Neural cell (in vitro differentiated cells): ENCODE data around the gene OR2G2. TPM values are rescaled to one million over a fixed set of nuclear protein-coding genes. Genes with fewer than 3 reads are reported as not detected.

Source experiments
- H2AFZ ChIP-seq: fragments of 200-600, 300-800 bp; sonication (generic), shearing (Covaris generic); 2 replicates; pipeline ENCODE4 v1.6.0; 2014; ENCODE audit warnings: low read depth, mild to moderate bottlenecking, antibody characterized with exemption, low read length, moderate library complexity
- H3F3A ChIP-seq: fragments of 200-600 bp; shearing (Covaris generic); 2 replicates; pipeline ENCODE4 v1.6.1; 2016; ENCODE audit warnings: mild to moderate bottlenecking, moderate library complexity, mixed read lengths, antibody characterized with exemption, low read length; ENCODE audit not compliant: insufficient read depth, poor library complexity, severe bottlenecking
- H3K27ac ChIP-seq: fragments of 200-600, 300-800 bp; sonication (generic), shearing (Covaris generic); 2 replicates; pipeline ENCODE4 v1.5.1; 2014; ENCODE audit warnings: mild to moderate bottlenecking, low read length, moderate library complexity
- H3K27me3 ChIP-seq: fragments of 300-800, 200-600 bp; sonication (generic), shearing (Covaris generic); 2 replicates; pipeline ENCODE4 v1.6.0; 2014; ENCODE audit warnings: mild to moderate bottlenecking, low read depth, low read length, moderate library complexity; ENCODE audit not compliant: insufficient read depth
- H3K36me3 ChIP-seq: fragments of 300-800, 200-600 bp; sonication (generic), shearing (Covaris generic); 2 replicates; pipeline ENCODE4 v1.5.1; 2014; ENCODE audit warnings: mild to moderate bottlenecking, antibody characterized with exemption, low read length, moderate library complexity; ENCODE audit not compliant: insufficient read depth
- H3K4me2 ChIP-seq: fragments of 300-800, 200-600 bp; sonication (generic), shearing (Covaris generic); 2 replicates; pipeline ENCODE4 v1.6.0; 2014; ENCODE audit warnings: mild to moderate bottlenecking, low read length
- H3K4me3 ChIP-seq: fragments of 300-800, 200-600 bp; sonication (generic), shearing (Covaris generic); 2 replicates; pipeline ENCODE4 v1.5.1; 2014; ENCODE audit warnings: mild to moderate bottlenecking, low read length, moderate library complexity
- H3K79me2 ChIP-seq: fragments of 200-600 bp; shearing (Covaris generic); replicated peaks from 2 replicates; pipeline ENCODE4 v1.6.0; 2014; ENCODE audit warnings: mild to moderate bottlenecking, low read length, moderate library complexity; ENCODE audit not compliant: insufficient read depth
- H3K9ac ChIP-seq: fragments of 300-800, 200-600 bp; sonication (generic), shearing (Covaris generic); 2 replicates; pipeline ENCODE4 v1.6.1; 2016; ENCODE audit warnings: mild to moderate bottlenecking, low read length, mixed read lengths
- H3K9me2 ChIP-seq: fragments of 200-600 bp; shearing (Covaris generic); 2 replicates; pipeline ENCODE4 v1.6.1; 2016; ENCODE audit warnings: mild to moderate bottlenecking, low read length, mixed read lengths; ENCODE audit not compliant: insufficient read depth
- H3K9me3 ChIP-seq: fragments of 200-600, 300-800 bp; sonication (generic), shearing (Covaris generic); 2 replicates; pipeline ENCODE4 v1.6.1; 2016; ENCODE audit warnings: mild to moderate bottlenecking, mixed run types, low read length, moderate library complexity, mixed read lengths
- H4K20me1 ChIP-seq: fragments of 200-600 bp; shearing (Covaris generic); 2 replicates; pipeline ENCODE4 v1.6.1; 2016; ENCODE audit warnings: mild to moderate bottlenecking, mixed run types; ENCODE audit not compliant: insufficient read depth
- EP300 ChIP-seq: fragments of 450-650 bp; conservative IDR thresholded peaks from 2 replicates; pipeline ENCODE4 v1.6.1; 2014; ENCODE audit warnings: antibody characterized with exemption, mild to moderate bottlenecking, moderate library complexity; ENCODE audit not compliant: poor library complexity, severe bottlenecking
- EZH2 ChIP-seq: fragments of 200-600, 300-800 bp; shearing (Covaris generic), sonication (generic); IDR thresholded peaks from 2 replicates; pipeline ENCODE4 v1.6.1; 2014; ENCODE audit warnings: antibody characterized with exemption, low read length, borderline replicate concordance, mild to moderate bottlenecking; ENCODE audit not compliant: insufficient read depth, poor library complexity, severe bottlenecking
- MXI1 ChIP-seq: fragments of 450-650 bp; conservative IDR thresholded peaks from 2 replicates; pipeline ENCODE4 v1.6.1; 2014; ENCODE audit warnings: antibody characterized with exemption, mild to moderate bottlenecking; ENCODE audit not compliant: poor library complexity, severe bottlenecking
- POLR2AphosphoS5 ChIP-seq: IDR thresholded peaks from 2 replicates; pipeline ENCODE4 v1.6.1; 2012
- RAD21 ChIP-seq: fragments of 450-650 bp; conservative IDR thresholded peaks from 2 replicates; pipeline ENCODE4 v1.6.1; 2014; ENCODE audit warnings: antibody characterized with exemption, mild to moderate bottlenecking, moderate library complexity
- REST ChIP-seq: IDR thresholded peaks from 2 replicates; pipeline ENCODE4 v1.6.1; 2012; ENCODE audit warnings: borderline replicate concordance
- SMC3 ChIP-seq: fragments of 450-650 bp; conservative IDR thresholded peaks from 2 replicates; pipeline ENCODE4 v1.6.1; 2014; ENCODE audit warnings: antibody characterized with exemption, mild to moderate bottlenecking, moderate library complexity; ENCODE audit not compliant: poor library complexity
- TAF1 ChIP-seq: IDR thresholded peaks from 2 replicates; pipeline ENCODE4 v1.6.1; 2012; ENCODE audit warnings: low read depth
- polyA plus RNA-seq: library from polyadenylated mRNA; depleted of rRNA; stranded (reverse); fragments of >200 nt; gene quantifications from 2 replicates; pipeline ENCODE4 v1.2.3, GENCODE V29; 2014
- TF ChIP-seq, protein P1 (sequence below): fragments of 450-650 bp; IDR thresholded peaks from 2 replicates; pipeline ENCODE4 v1.5.1; 2014; ENCODE audit warnings: antibody characterized with exemption, mild to moderate bottlenecking, moderate library complexity; ENCODE audit not compliant: poor library complexity, severe bottlenecking

The OR2G2 gene
- polyA plus RNA-seq, 1 donor from 2014 or later, result not detected

GRCh38 chr1:247542811-247543210 lies 45.3 kb upstream of the OR2G2 start:
- TF ChIP-seq, protein P1, sequence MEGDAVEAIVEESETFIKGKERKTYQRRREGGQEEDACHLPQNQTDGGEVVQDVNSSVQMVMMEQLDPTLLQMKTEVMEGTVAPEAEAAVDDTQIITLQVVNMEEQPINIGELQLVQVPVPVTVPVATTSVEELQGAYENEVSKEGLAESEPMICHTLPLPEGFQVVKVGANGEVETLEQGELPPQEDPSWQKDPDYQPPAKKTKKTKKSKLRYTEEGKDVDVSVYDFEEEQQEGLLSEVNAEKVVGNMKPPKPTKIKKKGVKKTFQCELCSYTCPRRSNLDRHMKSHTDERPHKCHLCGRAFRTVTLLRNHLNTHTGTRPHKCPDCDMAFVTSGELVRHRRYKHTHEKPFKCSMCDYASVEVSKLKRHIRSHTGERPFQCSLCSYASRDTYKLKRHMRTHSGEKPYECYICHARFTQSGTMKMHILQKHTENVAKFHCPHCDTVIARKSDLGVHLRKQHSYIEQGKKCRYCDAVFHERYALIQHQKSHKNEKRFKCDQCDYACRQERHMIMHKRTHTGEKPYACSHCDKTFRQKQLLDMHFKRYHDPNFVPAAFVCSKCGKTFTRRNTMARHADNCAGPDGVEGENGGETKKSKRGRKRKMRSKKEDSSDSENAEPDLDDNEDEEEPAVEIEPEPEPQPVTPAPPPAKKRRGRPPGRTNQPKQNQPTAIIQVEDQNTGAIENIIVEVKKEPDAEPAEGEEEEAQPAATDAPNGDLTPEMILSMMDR, result no peak
- TF ChIP-seq EZH2 (no peak), SMC3 (no peak), TAF1 (no peak), EP300 (no peak), POLR2AphosphoS5 (no peak), RAD21 (no peak), REST (no peak), MXI1 (no peak)
- Histone ChIP-seq H3K9ac (no peak overlapping the region), H3K27ac (no peak overlapping the region), H3K4me3 (no peak overlapping the region), H3K9me3 (no peaks in the 10 kb centered on the region), H3F3A (no peaks in the 10 kb centered on the region), H4K20me1 (no peaks in the 10 kb centered on the region), H3K27me3 (no peaks in the 10 kb centered on the region), H3K9me2 (no peaks in the 10 kb centered on the region), H2AFZ (no peak overlapping the region), H3K36me3 (no peaks in the 10 kb centered on the region), H3K79me2 (no peaks in the 10 kb centered on the region), H3K4me2 (no peak overlapping the region)

DNA sequence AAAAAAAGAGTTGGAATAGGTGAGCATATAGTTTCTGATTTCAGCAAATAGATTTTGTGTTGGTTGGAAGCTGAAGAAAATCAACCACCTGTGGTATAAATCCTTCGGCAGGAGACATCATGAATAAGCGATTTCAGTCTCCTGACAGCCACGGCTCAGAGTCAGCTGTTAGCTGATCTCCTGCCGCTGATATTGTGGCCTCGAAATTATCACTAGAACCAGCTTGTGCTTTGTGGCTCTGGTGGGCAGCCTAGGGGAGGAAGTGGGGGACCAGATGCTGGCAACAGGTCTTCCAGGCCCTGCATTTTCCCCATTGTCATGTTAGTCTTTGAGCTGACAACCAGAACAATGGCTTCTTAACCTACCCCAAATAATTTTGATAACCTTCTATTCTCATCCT lies 40.1 kb upstream of the OR2G2 start:
- TF ChIP-seq TAF1, result no peak
- TF ChIP-seq POLR2AphosphoS5, result no peak
- TF ChIP-seq, protein P1, result no peak
- Histone ChIP-seq H3K79me2 (no peaks in the 10 kb centered on the region), H3K36me3 (no peaks in the 10 kb centered on the region), H2AFZ (no peak overlapping the region), H3K27ac (no peak overlapping the region), H3K4me3 (no peak overlapping the region), H3K9me3 (no peaks in the 10 kb centered on the region), H3K4me2 (no peak overlapping the region), H3K9me2 (no peaks in the 10 kb centered on the region), H3F3A (no peaks in the 10 kb centered on the region), H4K20me1 (no peaks in the 10 kb centered on the region), H3K27me3 (no peaks in the 10 kb centered on the region), H3K9ac (no peak overlapping the region)
